Stimulated activated CD4-positive, alpha-beta T cell treated with anti-CD3 and anti-CD28 coated beads, Interleukin-1b, Interleukin-23, amount 100 ng/mL, for 4 hours (primary cell): ENCODE measurements around the gene ZFY.

Source experiments
- DNase-seq, 2 donors: peaks; one replicate each; pipeline ENCODE4 v3.0.0-alpha.2; 2020; ENCODE audit warnings: low read depth in 2 of 2

The ZFY gene

GRCh38 chrY:2934861-2935715 lies at the start of gene ZFY:
TSS of gene ZFY (plus strand) at chrY:2935381. CDS start at chrY:2953937, 18,556 bp downstream.
- peak in 1 of 2 donors; percentile 53 for DNase-seq

DNA sequence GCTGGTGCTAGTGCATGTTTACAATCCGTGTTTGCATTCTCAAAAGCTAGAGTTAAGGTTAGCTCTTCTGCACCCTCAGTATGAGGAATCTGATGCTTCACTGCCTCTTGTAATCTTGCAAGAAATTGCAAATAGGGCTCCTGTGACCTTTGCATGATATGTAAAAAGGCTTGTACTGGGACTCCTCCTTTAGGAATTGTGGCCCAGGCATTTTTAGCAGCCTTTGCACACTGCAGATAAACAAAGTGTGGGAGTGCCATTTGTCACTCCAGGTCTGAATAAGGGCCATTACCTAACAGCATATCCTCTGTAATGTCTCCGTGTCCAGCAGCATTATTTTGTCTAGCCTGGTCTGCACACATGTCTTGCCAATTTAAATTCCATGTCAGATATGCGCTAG lies 49.3 kb upstream of the ZFY start:
- DNase-seq: no peak

GRCh38 chrY:2887386-2887785 lies 47.8 kb upstream of the ZFY start:
- DNase-seq: no peak

GRCh38 chrY:2887955-2888354 lies 47.2 kb upstream of the ZFY start:
- no peak for DNase-seq

DNA sequence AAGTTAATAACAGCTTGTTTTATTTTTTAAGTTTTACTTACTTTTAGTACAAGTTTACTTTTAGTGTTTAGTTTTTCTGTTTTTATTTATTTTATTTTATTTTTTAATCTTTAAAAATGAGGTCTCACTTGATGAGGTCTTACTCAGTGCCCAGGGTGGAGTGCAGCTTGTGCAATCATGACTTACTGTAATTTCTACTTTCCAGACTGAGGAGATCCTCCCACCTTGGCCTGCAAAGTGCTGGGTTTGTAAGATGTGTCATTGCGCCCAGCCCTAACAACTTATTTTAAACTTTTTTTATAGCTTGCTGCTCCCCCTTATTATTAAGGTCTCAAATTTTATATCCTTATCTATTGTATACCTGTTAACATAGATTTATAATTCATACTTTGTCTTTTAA lies 41.7 kb upstream of the ZFY start:
- no peak for DNase-seq

DNA sequence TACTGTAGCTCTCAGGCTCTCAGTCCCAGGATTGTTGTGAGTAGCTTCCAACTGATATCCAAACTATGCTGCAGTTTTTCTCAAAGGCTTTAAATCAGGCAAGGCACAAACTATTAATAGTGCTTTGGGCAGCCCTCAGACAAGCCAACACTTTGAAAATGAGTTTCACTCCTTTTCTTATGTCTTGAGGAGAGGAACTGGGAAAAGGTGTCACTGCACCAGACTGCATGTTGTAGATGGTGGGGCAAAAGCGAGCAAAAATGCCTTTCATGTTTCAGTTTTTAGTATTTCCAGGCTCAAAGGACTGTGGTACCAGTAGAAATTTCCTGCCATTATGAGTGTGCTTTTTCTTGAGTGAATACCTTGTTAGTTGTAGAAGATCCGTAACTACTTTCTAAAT lies 39.1 kb upstream of the ZFY start:
- no peak for DNase-seq

- DNase-seq: no peak
Observed at GRCh38 chrY:2907356-2907755, 27.8 kb upstream of the ZFY start.

- DNase-seq: no peak
Observed at GRCh38 chrY:2913066-2913815, 21.9 kb upstream of the ZFY start.

GRCh38 chrY:2934078-2934477 lies 1.1 kb upstream of the ZFY start:
- no peak for DNase-seq

GRCh38 chrY:2935716-2936435 lies 695 bp downstream of the ZFY start:
- DNase-seq: peak in 1 of 2 donors; percentile 76

DNA sequence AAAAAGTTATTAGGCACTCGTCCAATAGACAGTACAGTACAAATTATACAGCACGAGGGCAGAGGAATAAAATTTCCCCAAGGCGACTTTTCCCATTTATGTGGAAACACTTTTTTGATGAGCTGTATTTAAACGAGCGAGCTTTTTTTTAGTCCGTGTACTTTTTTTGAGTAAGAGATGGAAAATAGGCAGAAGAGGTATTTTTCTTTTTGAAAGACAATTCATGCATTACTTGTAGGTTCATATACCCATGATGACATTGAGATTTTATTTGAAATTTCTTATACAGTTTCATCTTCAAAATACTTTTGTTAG lies 1.2 kb downstream of the ZFY start:
- no peak for DNase-seq

- no peak for DNase-seq
Observed at GRCh38 chrY:2937149-2937548, 2.0 kb downstream of the ZFY start.

DNA sequence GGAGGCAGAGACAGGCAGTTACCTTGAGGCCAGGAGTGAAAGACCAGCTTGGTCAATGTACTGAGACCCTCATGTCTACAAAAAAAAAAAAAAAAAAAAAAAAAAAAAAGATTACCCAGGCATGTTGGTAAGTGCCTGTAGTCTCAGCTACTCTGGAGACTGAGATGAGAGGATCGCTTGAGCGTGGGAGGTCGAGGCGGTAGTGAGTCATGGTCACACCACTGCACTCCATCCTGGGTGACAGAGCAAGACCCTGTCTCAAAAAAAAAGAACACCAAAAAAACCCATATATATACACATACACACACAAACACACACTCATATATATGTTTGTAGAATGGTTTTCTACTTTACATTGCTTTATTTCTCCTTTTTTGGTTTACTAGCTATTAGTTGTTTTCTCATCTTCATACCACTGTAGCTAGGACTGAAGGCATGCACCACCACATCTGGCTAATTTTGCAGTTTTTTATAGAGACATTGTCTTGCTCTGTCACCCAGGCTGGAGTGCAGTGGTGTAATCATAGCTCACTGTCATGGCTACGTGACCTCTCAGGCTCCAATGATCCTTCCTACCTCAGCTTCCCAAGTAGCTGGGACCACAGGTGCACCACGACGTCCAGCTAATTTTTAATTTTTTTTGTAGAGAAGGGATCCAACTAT lies 14.5 kb downstream of the ZFY start:
- DNase-seq: no peak

DNA sequence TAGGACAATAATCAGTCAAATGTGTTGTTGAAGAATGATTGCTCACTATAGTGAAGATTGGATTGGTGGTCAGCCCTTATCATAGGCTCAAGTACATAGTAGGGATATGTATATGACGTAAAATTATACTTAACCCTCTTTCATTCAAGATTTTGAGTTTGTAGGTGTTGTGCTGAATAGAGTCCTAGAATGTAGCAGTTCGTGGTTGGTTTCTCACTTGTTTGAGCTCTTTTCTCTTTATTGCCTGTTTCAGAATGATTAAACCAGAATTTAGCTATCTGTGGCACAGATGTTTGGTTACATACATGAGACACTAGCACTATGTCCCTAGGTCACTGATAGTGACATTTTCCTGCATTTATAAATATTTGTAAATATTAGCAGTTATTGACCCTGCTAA lies 15.5 kb downstream of the ZFY start:
- DNase-seq: no peak

GRCh38 chrY:2952912-2953311 lies 17.7 kb downstream of the ZFY start:
- DNase-seq: no peak

- DNase-seq: no peak
Observed at GRCh38 chrY:2954735-2955134, 19.6 kb downstream of the ZFY start.

GRCh38 chrY:2955561-2955960 lies 20.4 kb downstream of the ZFY start:
- DNase-seq: no peak

DNA sequence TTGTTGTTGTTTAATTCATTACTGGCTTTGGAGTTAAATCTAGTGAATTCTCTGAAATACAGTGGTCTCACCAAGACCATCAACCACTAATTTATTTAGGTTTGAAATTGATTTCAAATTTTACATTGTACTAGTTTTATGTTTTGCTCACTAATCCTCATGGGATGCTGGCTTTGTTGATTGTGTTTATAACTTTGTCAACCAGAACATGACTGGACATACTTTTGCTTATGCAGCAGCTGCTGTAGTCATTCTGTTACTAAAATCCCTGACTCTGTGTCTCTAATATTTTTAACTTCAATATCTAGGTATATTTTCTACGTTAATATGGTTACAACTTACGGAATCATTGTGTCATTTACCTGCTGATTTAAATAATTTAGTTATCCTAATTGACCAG lies 26.9 kb downstream of the ZFY start:
- no peak for DNase-seq

DNA sequence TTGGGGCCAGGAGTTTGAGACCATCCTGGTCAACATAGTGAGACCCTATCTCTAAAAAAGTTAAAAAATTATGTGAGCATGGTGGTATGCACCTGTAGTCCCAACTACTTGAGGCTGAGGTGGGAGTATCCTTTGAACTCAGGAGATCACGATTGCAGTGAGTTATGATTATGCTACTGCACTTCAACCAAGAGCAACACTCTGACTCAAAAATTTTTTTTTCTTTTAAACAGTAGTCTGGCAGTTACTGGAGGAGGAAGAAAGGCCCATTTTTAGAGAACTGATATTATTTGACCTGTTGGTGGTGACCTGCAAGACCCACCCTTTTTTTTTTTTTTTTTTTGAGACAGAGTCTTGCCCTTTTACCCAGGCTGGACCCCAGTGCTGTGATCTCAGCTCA lies 29.6 kb downstream of the ZFY start:
- no peak for DNase-seq

- no peak for DNase-seq
Observed at GRCh38 chrY:2965629-2966028, 30.4 kb downstream of the ZFY start.

GRCh38 chrY:2969561-2969960 lies 34.4 kb downstream of the ZFY start:
- DNase-seq: no peak

GRCh38 chrY:2972708-2973107 lies 37.5 kb downstream of the ZFY start:
- no peak for DNase-seq
